ENCODE measurements around the gene ZDHHC20. TPM values are rescaled to one million over a fixed set of nuclear protein-coding genes. Genes with fewer than 3 reads are reported as not detected.

ZDHHC20 gene
- total RNA-seq, 4 donors from 2014 or later, result 29.9 to 104 (median 76.9) TPM

DNA sequence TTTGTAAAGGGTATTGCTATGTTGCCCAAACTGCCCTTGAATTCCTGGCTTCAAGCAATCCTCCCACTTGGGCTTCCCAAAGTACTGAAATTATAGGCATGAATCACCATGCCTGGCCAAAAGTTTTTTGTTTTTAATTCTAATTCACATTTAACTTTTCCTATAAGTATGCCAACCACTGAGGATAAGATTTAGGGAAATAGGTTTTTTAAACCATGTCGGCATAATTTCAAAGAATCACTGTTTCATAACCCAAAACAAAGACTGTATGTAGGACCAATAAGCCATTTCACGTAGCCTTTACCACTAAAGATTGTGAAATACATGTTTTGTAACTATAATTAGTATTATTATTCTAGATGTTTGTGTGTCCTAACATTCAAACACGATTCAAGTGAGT is 8.2 kb downstream of the ZDHHC20 start:
- Histone ChIP-seq H3K4me1 (peaks cover 0 to 12% (median 5%) of the 10 kb centered on the region in 4 donors), H3K27ac (no peak overlapping the region), H3K4me3 (no peak overlapping the region), H3K9me3 (no peaks in the 10 kb centered on the region), H3K36me3 (no peaks in the 10 kb centered on the region), H3K27me3 (no peaks in the 10 kb centered on the region)
- intact Hi-C loops (cut with DNase I; ENCODE audit: low total_unique reads), result no loop called here
- TF ChIP-seq, protein P1, sequence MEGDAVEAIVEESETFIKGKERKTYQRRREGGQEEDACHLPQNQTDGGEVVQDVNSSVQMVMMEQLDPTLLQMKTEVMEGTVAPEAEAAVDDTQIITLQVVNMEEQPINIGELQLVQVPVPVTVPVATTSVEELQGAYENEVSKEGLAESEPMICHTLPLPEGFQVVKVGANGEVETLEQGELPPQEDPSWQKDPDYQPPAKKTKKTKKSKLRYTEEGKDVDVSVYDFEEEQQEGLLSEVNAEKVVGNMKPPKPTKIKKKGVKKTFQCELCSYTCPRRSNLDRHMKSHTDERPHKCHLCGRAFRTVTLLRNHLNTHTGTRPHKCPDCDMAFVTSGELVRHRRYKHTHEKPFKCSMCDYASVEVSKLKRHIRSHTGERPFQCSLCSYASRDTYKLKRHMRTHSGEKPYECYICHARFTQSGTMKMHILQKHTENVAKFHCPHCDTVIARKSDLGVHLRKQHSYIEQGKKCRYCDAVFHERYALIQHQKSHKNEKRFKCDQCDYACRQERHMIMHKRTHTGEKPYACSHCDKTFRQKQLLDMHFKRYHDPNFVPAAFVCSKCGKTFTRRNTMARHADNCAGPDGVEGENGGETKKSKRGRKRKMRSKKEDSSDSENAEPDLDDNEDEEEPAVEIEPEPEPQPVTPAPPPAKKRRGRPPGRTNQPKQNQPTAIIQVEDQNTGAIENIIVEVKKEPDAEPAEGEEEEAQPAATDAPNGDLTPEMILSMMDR (IDR thresholded peaks at IDR 0.05), result no peak
- no peak for TF ChIP-seq POLR2A (IDR thresholded peaks at IDR 0.05)
- no peak for TF ChIP-seq POLR2AphosphoS5 (IDR thresholded peaks at IDR 0.05)
- TF ChIP-seq EP300 (IDR thresholded peaks at IDR 0.05; ENCODE audit: low read depth), result no peak
- DNase-seq, result no peak
- WGBS, 2 donors (ENCODE audit: low coverage in 1 of 2), result 86 to 88% methylated on average over 3 of the region's 3 CpGs
- in situ Hi-C loops (cut with MboI; ENCODE audit: low pct_ligation_motif_present in 1 of 4, low pct_unique_long_range_greater_than_20kb in 1 of 4, low sequenced_read_pairs in 3 of 4), result no loop called here

DNA sequence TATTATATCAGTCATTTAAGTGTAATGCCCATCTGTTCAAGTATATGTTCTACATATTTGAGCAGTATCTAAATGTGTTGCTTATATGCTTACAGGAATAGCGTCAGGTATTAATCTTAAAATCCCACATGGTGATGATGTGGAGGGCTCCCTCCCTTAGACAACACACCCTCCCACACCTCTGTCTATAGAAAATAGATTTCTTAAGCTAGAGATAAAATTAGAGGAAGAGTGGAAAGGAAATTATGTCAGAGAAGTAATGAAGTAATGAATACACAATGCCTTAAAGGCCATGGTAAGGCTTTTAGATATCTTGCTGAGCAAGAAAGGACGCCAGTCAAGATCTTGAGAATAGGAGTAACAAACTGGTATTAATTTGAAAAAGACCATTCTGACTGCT is 12.4 kb downstream of the ZDHHC20 start:
- Histone ChIP-seq H3K4me3 (no peak overlapping the region), H3K27ac (no peak overlapping the region), H3K36me3 (no peaks in the 10 kb centered on the region), H3K9me3 (no peaks in the 10 kb centered on the region), H3K27me3 (no peaks in the 10 kb centered on the region), H3K4me1 (peaks cover 0 to 9% (median 0%) of the 10 kb centered on the region in 4 donors)
- in situ Hi-C loops (cut with MboI; ENCODE audit: low pct_ligation_motif_present in 1 of 4, low pct_unique_long_range_greater_than_20kb in 1 of 4, low sequenced_read_pairs in 3 of 4), result no loop called here
- intact Hi-C loops (cut with DNase I; ENCODE audit: low total_unique reads), result no loop called here
- WGBS, 2 donors (ENCODE audit: low coverage in 1 of 2), result 93 to 94% methylated on average over 2 of the region's 2 CpGs
- TF ChIP-seq POLR2A (IDR thresholded peaks at IDR 0.05), result no peak
- TF ChIP-seq, protein P1 (IDR thresholded peaks at IDR 0.05), result no peak
- TF ChIP-seq POLR2AphosphoS5 (IDR thresholded peaks at IDR 0.05), result no peak
- no peak for TF ChIP-seq EP300 (IDR thresholded peaks at IDR 0.05; ENCODE audit: low read depth)
- no peak for DNase-seq

DNA sequence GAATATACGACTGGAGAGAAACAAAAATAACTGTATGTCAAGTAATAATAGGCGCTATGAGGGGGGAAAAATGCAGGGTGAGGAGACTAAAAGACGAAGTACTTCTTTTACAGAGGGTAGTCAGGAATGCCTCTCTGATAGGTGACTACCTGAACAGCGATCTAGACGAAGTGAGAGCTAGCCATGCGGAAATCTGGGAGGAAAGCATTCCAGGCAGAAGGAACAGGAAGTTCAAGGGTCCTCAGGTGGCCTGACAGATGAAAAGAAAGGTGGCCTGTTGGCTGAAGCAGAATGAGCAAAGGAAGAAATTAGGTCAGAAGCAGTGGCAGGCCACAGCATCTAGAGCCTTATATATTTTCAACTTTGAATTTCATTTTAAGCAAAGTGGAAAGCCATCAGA is 13.3 kb downstream of the ZDHHC20 start:
- WGBS, 2 donors (ENCODE audit: low coverage in 1 of 2), result 80 to 88% methylated on average over 6 of the region's 6 CpGs
- Histone ChIP-seq H3K27ac (no peak overlapping the region), H3K4me1 (peaks cover 0 to 9% (median 0%) of the 10 kb centered on the region in 4 donors), H3K36me3 (no peaks in the 10 kb centered on the region), H3K27me3 (no peaks in the 10 kb centered on the region), H3K9me3 (no peaks in the 10 kb centered on the region), H3K4me3 (no peak overlapping the region)
- in situ Hi-C loops (cut with MboI; ENCODE audit: low pct_ligation_motif_present in 1 of 4, low pct_unique_long_range_greater_than_20kb in 1 of 4, low sequenced_read_pairs in 3 of 4), result no loop called here
- no peak for DNase-seq
- TF ChIP-seq, protein P1 (IDR thresholded peaks at IDR 0.05), result no peak
- TF ChIP-seq EP300 (IDR thresholded peaks at IDR 0.05; ENCODE audit: low read depth), result no peak
- TF ChIP-seq POLR2A (IDR thresholded peaks at IDR 0.05), result no peak
- TF ChIP-seq POLR2AphosphoS5 (IDR thresholded peaks at IDR 0.05), result no peak
- intact Hi-C loops (cut with DNase I; ENCODE audit: low total_unique reads), result no loop called here

DNA sequence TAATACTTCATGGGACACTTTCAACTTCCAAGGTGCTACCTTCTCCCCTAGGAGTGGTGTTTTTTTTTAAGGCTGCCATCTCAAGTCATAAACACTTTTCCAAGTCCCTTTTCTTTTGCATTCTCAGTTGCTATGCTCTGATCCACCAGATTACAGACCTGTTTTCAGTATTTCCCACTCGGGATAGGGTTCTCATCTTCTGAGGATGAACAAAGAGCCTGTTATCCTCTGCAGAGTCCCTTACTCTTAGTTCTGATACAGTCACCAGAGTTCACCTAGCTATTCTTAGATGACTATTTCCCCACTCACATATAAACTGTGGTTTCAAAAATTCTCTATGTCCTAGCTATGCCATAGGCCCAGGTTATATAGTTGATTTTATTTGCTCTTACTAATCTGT is 15.9 kb downstream of the ZDHHC20 start:
- Histone ChIP-seq H3K4me1 (peaks cover 0 to 9% (median 0%) of the 10 kb centered on the region in 4 donors), H3K4me3 (no peak overlapping the region), H3K27ac (no peak overlapping the region), H3K36me3 (no peaks in the 10 kb centered on the region), H3K9me3 (peaks cover 0 to 2% of the 10 kb centered on the region in 2 donors), H3K27me3 (no peaks in the 10 kb centered on the region)
- WGBS, 2 donors (ENCODE audit: low coverage in 1 of 2), result 81% methylated on average over 1 of the region's 1 CpG; no CpG with 5 or more reads in 1 of the 2 donors
- in situ Hi-C loops (cut with MboI; ENCODE audit: low pct_ligation_motif_present in 1 of 4, low pct_unique_long_range_greater_than_20kb in 1 of 4, low sequenced_read_pairs in 3 of 4) (no loop called here), intact Hi-C loops (cut with DNase I; ENCODE audit: low total_unique reads) (no loop called here)
- TF ChIP-seq POLR2A (IDR thresholded peaks at IDR 0.05) (no peak), EP300 (IDR thresholded peaks at IDR 0.05; ENCODE audit: low read depth) (no peak), POLR2AphosphoS5 (IDR thresholded peaks at IDR 0.05) (no peak)
- TF ChIP-seq, protein P1 (IDR thresholded peaks at IDR 0.05), result no peak
- DNase-seq, result no peak
